ENCODE measurements around the gene TAOK2. TPM values are rescaled to one million over a fixed set of nuclear protein-coding genes. Genes with fewer than 3 reads are reported as not detected.

Gene TAOK2
- total and polyA plus RNA-seq, 2 of the 4 experiments (the other 2 are of a cell fraction) = 23.0 to 31.7 TPM

DNA sequence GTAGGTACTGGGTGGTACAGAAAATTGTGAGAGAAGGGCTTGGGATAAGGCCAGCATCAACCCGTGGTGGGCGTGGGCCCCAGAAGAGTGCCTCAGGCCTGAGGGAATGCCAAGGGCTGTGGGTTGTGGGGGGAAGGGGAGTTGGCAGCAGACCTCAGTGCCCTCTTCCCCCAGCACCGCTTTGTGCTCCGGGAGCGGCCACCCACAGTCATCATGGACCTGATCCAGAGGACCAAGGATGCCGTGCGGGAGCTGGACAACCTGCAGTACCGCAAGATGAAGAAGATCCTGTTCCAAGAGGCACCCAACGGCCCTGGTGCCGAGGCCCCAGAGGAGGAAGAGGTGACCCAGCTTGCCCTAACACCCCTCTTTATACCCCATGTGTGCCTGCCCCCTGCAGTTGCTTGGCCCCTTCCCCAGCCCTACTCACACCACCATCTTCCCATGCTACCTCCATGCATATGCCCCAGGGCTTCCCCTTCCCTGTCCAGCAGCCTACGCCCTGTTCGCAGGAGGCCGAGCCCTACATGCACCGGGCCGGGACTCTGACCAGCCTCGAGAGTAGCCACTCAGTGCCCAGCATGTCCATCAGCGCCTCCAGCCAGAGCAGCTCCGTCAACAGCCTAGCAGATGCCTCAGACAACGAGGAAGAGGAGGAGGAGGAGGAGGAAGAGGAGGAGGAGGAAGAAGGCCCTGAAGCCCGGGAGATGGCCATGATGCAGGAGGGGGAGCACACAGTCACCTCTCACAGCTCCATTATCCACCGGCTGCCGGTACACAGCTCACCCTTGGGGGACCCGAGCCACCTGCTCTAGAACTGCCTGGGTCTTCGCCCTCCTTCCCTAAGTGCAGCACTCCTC, 9.1 kb downstream of the TAOK2 start:
- CTCF ChIA-PET = no interaction called here
- no peak overlapping the region for H3K56ac ChIP-seq (ENCODE audit: extremely low read depth, insufficient read depth, low read length)
- peaks cover 11 to 33% of the 10 kb centered on the region in 2 experiments; a peak in 2 of 4 replicates for H3K79me1 ChIP-seq (ENCODE audit: low read depth in 1 of 2, low read length in 2 of 2)
- intact Hi-C loops (cut with micrococcal nuclease) = no loop called here
- no peak overlapping the region for H3K27ac ChIP-seq (ENCODE audit: insufficient read depth, low read length)
- H3K4me1 ChIP-seq (ENCODE audit: control insufficient read depth, insufficient read depth, low read length) = no peaks in the 10 kb centered on the region
- in situ Hi-C loops (cut with MboI; ENCODE audit: low sequenced_read_pairs) = no loop called here
- H3K4me3 ChIP-seq (ENCODE audit: insufficient read depth, low read depth, low read length) = no peak overlapping the region
- H3K9ac ChIP-seq (ENCODE audit: low read depth, low read length) = no peak overlapping the region
- no peak overlapping the region for H3K4ac ChIP-seq (ENCODE audit: low read depth, low read length)
- H3K4me2 ChIP-seq (ENCODE audit: low read depth, low read length) = no peak overlapping the region
- H2BK20ac ChIP-seq (ENCODE audit: low read depth, low read length) = no peak overlapping the region
- H3K18ac ChIP-seq (ENCODE audit: low read depth, low read length) = no peak overlapping the region
- WGBS, 2 experiments (ENCODE audit: extremely low coverage in 2 of 2, insufficient read length in 1 of 2) = 97% methylated on average over 4 of the region's 24 CpGs; no CpG with 5 or more reads in 1 of the 2 experiments
- no peak overlapping the region for H2BK5ac ChIP-seq (ENCODE audit: low read depth, low read length, poor library complexity, severe bottlenecking)
- dilution Hi-C loops (cut with HindIII; ENCODE audit: low sequenced_read_pairs, unreplicated experiment) = no loop called here
- no peaks in the 10 kb centered on the region for H3K9me3 ChIP-seq (ENCODE audit: control insufficient read depth, insufficient read depth, low read length)
- H4K20me1 ChIP-seq (ENCODE audit: insufficient read depth, low read length) = peaks cover 7% of the 10 kb centered on the region
- H2BK120ac ChIP-seq (ENCODE audit: low read depth, low read length) = no peak overlapping the region
- no peak overlapping the region for H2AK9ac ChIP-seq (replicated peaks; ENCODE audit: low read depth, low read length, poor library complexity)
- H4K91ac ChIP-seq (ENCODE audit: insufficient read depth, low read depth, low read length) = no peak overlapping the region
- H3K36me3 ChIP-seq (ENCODE audit: control insufficient read depth, insufficient read depth, low read length) = peaks cover 87% of the 10 kb centered on the region
- ATAC-seq (ENCODE audit: low read depth) (no peak), DNase-seq (no peak)
- POLR2A ChIA-PET (ENCODE audit: unreplicated experiment) = no interaction called here
- no peak overlapping the region for H3K23ac ChIP-seq (ENCODE audit: low read depth, low read length)
- H3K9me1 ChIP-seq (ENCODE audit: insufficient read depth, low read length) = peaks cover 10% of the 10 kb centered on the region; the same call in 1 of the 2 replicates
- H2AFZ ChIP-seq (replicated peaks; ENCODE audit: low read length, poor library complexity) = no peak overlapping the region
- no peak overlapping the region for H3K14ac ChIP-seq (replicated peaks; ENCODE audit: low read depth, low read length)
- no TSS peak for BruUV-seq (replicated peaks)
- H2BK15ac ChIP-seq (ENCODE audit: low read depth, low read length) = no peak overlapping the region
- H4K5ac ChIP-seq (ENCODE audit: low read depth, low read length) = no peak overlapping the region
- no peak overlapping the region for H2AK5ac ChIP-seq (ENCODE audit: low read depth, low read length)
- no peak for TF ChIP-seq CHD1 (IDR thresholded peaks at IDR 0.05; ENCODE audit: low read depth, low read length)
- TF ChIP-seq RFX5 (IDR thresholded peaks at IDR 0.05; ENCODE audit: low read depth, low read length) = no peak
- no peak for TF ChIP-seq RCOR1 (IDR thresholded peaks at IDR 0.05; ENCODE audit: insufficient replicate concordance, low read length)
- TF ChIP-seq CEBPB (IDR thresholded peaks at IDR 0.05; ENCODE audit: low read depth, low read length) = no peak
- no peak overlapping the region for H4K8ac ChIP-seq (ENCODE audit: low read depth in 2 of 2, low read length in 2 of 2)
- no peaks in the 10 kb centered on the region for H3K27me3 ChIP-seq (ENCODE audit: control insufficient read depth, insufficient read depth, low read length)
